Measurements from ENCODE around the gene CERK. TPM values are rescaled to one million over a fixed set of nuclear protein-coding genes. Genes with fewer than 3 reads are reported as not detected.

Gene CERK
- total and polyA plus RNA-seq, 9 of the 15 experiments (the other 6 are each of a cell fraction or from before 2014, with no cell fraction given), result 1.1 to 14.9 (median 8.7) TPM

GRCh38 chr22:46721501-46722085 is 16.5 kb downstream of the CERK start (continued):
- TF ChIP-seq CHAMP1 (IDR thresholded peaks at IDR 0.05), result no peak

GRCh38 chr22:46719921-46720320 is 18.1 kb downstream of the CERK start:
- BruUV-seq (replicated peaks), result no TSS peak
- WGBS (ENCODE audit: insufficient coverage, low coverage, missing lambda C conversion rate), result 78% methylated on average over 7 of the region's 11 CpGs
- ChIA-PET CTCF (ENCODE audit: low intra/inter-chr PET ratio) (no interaction called here), POLR2A (no interaction called here)
- Histone ChIP-seq H3K4me3 (no peak overlapping the region), H3K9me1 (ENCODE audit: control insufficient read depth, insufficient read depth, low read length) (no peaks in the 10 kb centered on the region), H3K4me1 (replicated peaks in 1 of 2; ENCODE audit: control insufficient read depth in 2 of 2, insufficient read depth in 2 of 2, low read length in 2 of 2) (peaks cover 0 to 7% of the 10 kb centered on the region in 2 experiments; a peak in 1 of 5 replicates), H2AFZ (ENCODE audit: low read depth, low read length) (no peak overlapping the region), H3K4me2 (ENCODE audit: insufficient read depth, low read length) (no peak overlapping the region), H3K27ac (ENCODE audit: extremely low read depth, low read depth, low read length) (no peak overlapping the region), H4K20me1 (replicated peaks; ENCODE audit: control insufficient read depth, insufficient read depth, low read length) (no peaks in the 10 kb centered on the region; the same call in 1 of the 2 replicates), H3K27me3 (ENCODE audit: control insufficient read depth in 2 of 2, insufficient read depth in 2 of 2, low read length in 2 of 2) (no peaks in the 10 kb centered on the region), H3K9me3 (replicated peaks; ENCODE audit: control insufficient read depth, insufficient read depth, low read depth, low read length) (no peaks in the 10 kb centered on the region), H3K79me2 (ENCODE audit: control insufficient read depth, insufficient read depth, low read length) (no peaks in the 10 kb centered on the region), H3K9ac (ENCODE audit: insufficient read depth in 1 of 2, low read depth in 2 of 2, low read length in 2 of 2) (no peak overlapping the region), H3K36me3 (ENCODE audit: control insufficient read depth, insufficient read depth, low read length) (peaks cover 15% of the 10 kb centered on the region; the same call in 1 of the 3 replicates)
- FAIRE-seq (no peak), ATAC-seq (no peak), DNase-seq (ENCODE audit: extremely low read depth in 1 of 4, low spot score in 3 of 4) (no peak)
- intact Hi-C loops (cut with micrococcal nuclease), result no loop called here
- TF ChIP-seq PCBP2 (IDR thresholded peaks at IDR 0.05; ENCODE audit: low read depth, low read length, poor library complexity, severe bottlenecking) (no peak), NR4A1 (CRISPR knock-in tag; IDR thresholded peaks at IDR 0.05) (no peak), NR4A1 (tag; IDR thresholded peaks at IDR 0.05) (no peak), U2AF2 (optimal IDR thresholded peaks at IDR 0.05; ENCODE audit: low read depth, low read length) (no peak), KLF6 (CRISPR knock-in tag; IDR thresholded peaks at IDR 0.05; ENCODE audit: borderline replicate concordance) (no peak), BCLAF1 (IDR thresholded peaks at IDR 0.05; ENCODE audit: borderline replicate concordance in 1 of 2, control insufficient read depth in 1 of 2, low read depth in 2 of 2, low read length in 1 of 2) (no peak)
- in situ Hi-C loops (cut with MboI), result no loop called here
